Gastroesophageal sphincter (tissue), 2 donors: ENCODE measurements around the gene GPC3.

Experiments
- POLR2A ChIP-seq, 2 donors: fragments of 450-650 bp; IDR thresholded peaks; one replicate each; pipeline ENCODE4 v1.6.1; 2017; ENCODE audit warnings: antibody characterized with exemption in 2 of 2, mild to moderate bottlenecking in 2 of 2, moderate library complexity in 1 of 2
- POLR2AphosphoS5 ChIP-seq: sonication (generic); formaldehyde crosslinking; IDR thresholded peaks from one replicate; pipeline ENCODE4 v1.6.1; 2017; ENCODE audit warnings: antibody characterized with exemption

- TF ChIP-seq POLR2A (IDR thresholded peaks at IDR 0.05): no peak
- no peak for TF ChIP-seq POLR2AphosphoS5
Observed at GRCh38 chrX:133774807-133775206, 210.6 kb downstream of the GPC3 start.
